ENCODE measurements around the gene CPNE7.

DNA sequence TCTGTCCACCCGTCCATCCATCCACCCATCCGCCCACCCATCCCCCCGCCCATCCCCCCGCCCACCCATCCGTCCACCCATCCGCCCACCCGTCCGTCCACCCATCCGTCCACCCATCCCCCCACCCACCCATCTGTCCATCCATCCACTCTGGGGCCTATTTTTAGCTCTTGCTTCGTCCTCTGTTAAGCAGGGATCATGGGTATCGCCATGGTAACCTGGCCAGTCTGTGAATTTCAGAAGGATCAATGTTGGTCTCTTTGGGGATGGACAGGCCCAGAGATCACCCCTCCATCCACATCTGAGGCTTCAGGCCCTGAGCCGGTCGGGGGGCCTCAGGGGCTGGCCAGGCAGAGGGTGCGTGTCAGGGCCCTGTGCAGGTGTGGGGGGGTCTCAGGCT, 22.6 kb downstream of the CPNE7 start:
- TF ChIP-seq TAF1 (IDR thresholded peaks at IDR 0.05; ENCODE audit: low read depth) (no peak), POLR2AphosphoS5 (IDR thresholded peaks at IDR 0.05) (no peak), EZH2 (IDR thresholded peaks at IDR 0.05; ENCODE audit: borderline replicate concordance, insufficient read depth, low read length, poor library complexity, severe bottlenecking) (no peak), EP300 (conservative IDR thresholded peaks at IDR 0.05; ENCODE audit: poor library complexity, severe bottlenecking) (no peak), MXI1 (conservative IDR thresholded peaks at IDR 0.05; ENCODE audit: poor library complexity, severe bottlenecking) (no peak)
- TF ChIP-seq, protein P1, sequence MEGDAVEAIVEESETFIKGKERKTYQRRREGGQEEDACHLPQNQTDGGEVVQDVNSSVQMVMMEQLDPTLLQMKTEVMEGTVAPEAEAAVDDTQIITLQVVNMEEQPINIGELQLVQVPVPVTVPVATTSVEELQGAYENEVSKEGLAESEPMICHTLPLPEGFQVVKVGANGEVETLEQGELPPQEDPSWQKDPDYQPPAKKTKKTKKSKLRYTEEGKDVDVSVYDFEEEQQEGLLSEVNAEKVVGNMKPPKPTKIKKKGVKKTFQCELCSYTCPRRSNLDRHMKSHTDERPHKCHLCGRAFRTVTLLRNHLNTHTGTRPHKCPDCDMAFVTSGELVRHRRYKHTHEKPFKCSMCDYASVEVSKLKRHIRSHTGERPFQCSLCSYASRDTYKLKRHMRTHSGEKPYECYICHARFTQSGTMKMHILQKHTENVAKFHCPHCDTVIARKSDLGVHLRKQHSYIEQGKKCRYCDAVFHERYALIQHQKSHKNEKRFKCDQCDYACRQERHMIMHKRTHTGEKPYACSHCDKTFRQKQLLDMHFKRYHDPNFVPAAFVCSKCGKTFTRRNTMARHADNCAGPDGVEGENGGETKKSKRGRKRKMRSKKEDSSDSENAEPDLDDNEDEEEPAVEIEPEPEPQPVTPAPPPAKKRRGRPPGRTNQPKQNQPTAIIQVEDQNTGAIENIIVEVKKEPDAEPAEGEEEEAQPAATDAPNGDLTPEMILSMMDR (IDR thresholded peaks at IDR 0.05; ENCODE audit: poor library complexity, severe bottlenecking), result no peak
- TF ChIP-seq, protein P2, sequence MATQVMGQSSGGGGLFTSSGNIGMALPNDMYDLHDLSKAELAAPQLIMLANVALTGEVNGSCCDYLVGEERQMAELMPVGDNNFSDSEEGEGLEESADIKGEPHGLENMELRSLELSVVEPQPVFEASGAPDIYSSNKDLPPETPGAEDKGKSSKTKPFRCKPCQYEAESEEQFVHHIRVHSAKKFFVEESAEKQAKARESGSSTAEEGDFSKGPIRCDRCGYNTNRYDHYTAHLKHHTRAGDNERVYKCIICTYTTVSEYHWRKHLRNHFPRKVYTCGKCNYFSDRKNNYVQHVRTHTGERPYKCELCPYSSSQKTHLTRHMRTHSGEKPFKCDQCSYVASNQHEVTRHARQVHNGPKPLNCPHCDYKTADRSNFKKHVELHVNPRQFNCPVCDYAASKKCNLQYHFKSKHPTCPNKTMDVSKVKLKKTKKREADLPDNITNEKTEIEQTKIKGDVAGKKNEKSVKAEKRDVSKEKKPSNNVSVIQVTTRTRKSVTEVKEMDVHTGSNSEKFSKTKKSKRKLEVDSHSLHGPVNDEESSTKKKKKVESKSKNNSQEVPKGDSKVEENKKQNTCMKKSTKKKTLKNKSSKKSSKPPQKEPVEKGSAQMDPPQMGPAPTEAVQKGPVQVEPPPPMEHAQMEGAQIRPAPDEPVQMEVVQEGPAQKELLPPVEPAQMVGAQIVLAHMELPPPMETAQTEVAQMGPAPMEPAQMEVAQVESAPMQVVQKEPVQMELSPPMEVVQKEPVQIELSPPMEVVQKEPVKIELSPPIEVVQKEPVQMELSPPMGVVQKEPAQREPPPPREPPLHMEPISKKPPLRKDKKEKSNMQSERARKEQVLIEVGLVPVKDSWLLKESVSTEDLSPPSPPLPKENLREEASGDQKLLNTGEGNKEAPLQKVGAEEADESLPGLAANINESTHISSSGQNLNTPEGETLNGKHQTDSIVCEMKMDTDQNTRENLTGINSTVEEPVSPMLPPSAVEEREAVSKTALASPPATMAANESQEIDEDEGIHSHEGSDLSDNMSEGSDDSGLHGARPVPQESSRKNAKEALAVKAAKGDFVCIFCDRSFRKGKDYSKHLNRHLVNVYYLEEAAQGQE (IDR thresholded peaks at IDR 0.05; ENCODE audit: borderline replicate concordance), result no peak
